ENCODE measurements around the gene PRPH. TPM values are rescaled to one million over a fixed set of nuclear protein-coding genes. Genes with fewer than 3 reads are reported as not detected.

The PRPH gene
- total RNA-seq, 6 experiments from 2014 or later, result not detected

DNA sequence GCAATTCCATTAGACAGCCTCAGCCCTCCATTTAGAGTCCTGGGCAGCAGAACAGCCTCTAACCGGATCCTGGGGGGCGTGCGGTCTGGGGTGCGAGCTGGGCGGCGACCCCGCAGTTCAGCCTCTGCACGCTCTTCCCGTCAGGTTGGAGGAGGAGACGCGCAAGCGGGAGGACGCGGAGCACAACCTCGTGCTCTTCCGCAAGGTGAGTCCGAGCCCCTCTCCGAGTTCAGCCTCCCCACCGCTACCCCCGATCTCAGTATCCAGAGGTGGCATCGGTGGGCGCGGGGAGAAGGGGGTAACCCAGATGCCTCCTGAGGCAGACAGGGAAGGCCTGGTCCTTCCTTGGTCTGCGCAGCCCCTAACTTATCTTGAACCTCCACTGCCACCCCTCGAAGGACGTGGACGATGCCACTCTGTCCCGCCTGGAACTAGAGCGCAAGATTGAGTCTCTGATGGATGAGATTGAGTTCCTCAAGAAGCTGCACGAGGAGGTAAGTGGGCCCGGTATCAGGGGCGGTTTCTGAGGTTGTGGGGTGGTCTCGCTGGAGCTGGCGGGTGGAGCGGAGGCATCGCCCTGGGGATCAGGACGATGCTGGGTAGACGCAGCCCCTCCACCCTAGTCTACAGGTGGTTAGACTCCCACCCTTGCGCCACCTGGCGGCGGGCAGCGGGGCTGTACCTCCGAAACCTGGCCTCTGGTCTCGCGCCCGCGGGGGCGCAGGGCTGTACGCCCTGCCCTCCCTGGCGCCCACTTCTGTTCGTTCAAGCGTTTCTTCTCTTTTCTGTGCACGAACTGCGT lies 1.3 kb downstream of the PRPH start:
- no peaks in the 10 kb centered on the region for H3K9me3 Mint-ChIP-seq
- peaks cover 30% of the 10 kb centered on the region for H3K27me3 Mint-ChIP-seq (ENCODE audit: insufficient read depth)
- H3K4me3 Mint-ChIP-seq, result no peak overlapping the region
- no peaks in the 10 kb centered on the region; the same call in 1 of the 2 replicates for H3K4me1 Mint-ChIP-seq (ENCODE audit: low read depth)
- DNase-seq, result no peak
- no peak overlapping the region for H3K27ac Mint-ChIP-seq
- TF ChIP-seq, protein P1, sequence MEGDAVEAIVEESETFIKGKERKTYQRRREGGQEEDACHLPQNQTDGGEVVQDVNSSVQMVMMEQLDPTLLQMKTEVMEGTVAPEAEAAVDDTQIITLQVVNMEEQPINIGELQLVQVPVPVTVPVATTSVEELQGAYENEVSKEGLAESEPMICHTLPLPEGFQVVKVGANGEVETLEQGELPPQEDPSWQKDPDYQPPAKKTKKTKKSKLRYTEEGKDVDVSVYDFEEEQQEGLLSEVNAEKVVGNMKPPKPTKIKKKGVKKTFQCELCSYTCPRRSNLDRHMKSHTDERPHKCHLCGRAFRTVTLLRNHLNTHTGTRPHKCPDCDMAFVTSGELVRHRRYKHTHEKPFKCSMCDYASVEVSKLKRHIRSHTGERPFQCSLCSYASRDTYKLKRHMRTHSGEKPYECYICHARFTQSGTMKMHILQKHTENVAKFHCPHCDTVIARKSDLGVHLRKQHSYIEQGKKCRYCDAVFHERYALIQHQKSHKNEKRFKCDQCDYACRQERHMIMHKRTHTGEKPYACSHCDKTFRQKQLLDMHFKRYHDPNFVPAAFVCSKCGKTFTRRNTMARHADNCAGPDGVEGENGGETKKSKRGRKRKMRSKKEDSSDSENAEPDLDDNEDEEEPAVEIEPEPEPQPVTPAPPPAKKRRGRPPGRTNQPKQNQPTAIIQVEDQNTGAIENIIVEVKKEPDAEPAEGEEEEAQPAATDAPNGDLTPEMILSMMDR (IDR thresholded peaks at IDR 0.05), result peak; percentile 86
- no peaks in the 10 kb centered on the region for H3K36me3 Mint-ChIP-seq (ENCODE audit: low read depth)

GRCh38 chr12:49296836-49297694 lies 2.1 kb downstream of the PRPH start:
- peak overlapping the region; percentile 42; the same call in 1 of the 2 replicates for H3K4me3 Mint-ChIP-seq
- peaks cover 31% of the 10 kb centered on the region for H3K27me3 Mint-ChIP-seq (ENCODE audit: insufficient read depth)
- no peak for DNase-seq
- TF ChIP-seq, protein P1 (IDR thresholded peaks at IDR 0.05), result peak; percentile 59; the same call in 1 of the 2 replicates
- no peak overlapping the region for H3K27ac Mint-ChIP-seq
- peaks cover 5% of the 10 kb centered on the region; the same call in 1 of the 2 replicates for H3K4me1 Mint-ChIP-seq (ENCODE audit: low read depth)
- no peaks in the 10 kb centered on the region for H3K9me3 Mint-ChIP-seq
- no peaks in the 10 kb centered on the region for H3K36me3 Mint-ChIP-seq (ENCODE audit: low read depth)

- Mint-ChIP-seq H3K4me1 (ENCODE audit: low read depth) (peaks cover 5% of the 10 kb centered on the region; the same call in 1 of the 2 replicates), H3K27ac (no peak overlapping the region), H3K27me3 (ENCODE audit: insufficient read depth) (peaks cover 33% of the 10 kb centered on the region), H3K9me3 (no peaks in the 10 kb centered on the region), H3K36me3 (ENCODE audit: low read depth) (no peaks in the 10 kb centered on the region), H3K4me3 (no peak overlapping the region; the same call in 1 of the 2 replicates)
- DNase-seq, result no peak
- TF ChIP-seq, protein P1 (IDR thresholded peaks at IDR 0.05), result no peak
Measured at GRCh38 chr12:49297695-49298060, 2.7 kb downstream of the PRPH start.

DNA sequence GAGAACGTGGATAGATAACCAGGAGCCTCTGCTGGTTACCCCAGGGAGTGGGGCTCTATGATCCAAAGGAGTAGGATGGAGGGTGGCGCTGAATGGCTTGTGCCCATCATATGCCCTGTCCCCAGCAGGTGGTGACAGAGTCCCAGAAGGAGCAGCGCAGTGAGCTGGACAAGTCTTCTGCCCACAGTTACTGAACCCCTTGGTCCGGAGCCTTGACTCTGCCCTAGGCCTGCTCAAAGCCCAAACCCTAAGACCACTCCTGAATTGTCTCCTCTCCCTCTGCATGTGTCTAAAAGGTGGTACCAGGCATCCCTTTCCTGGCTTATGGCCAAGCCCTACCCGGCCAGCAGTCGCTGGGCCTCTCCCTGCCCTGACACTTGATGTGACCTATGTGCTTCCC lies 3.2 kb downstream of the PRPH start:
- no peaks in the 10 kb centered on the region for H3K36me3 Mint-ChIP-seq (ENCODE audit: low read depth)
- peaks cover 35% of the 10 kb centered on the region for H3K27me3 Mint-ChIP-seq (ENCODE audit: insufficient read depth)
- DNase-seq, result no peak
- no peaks in the 10 kb centered on the region for H3K9me3 Mint-ChIP-seq
- TF ChIP-seq, protein P1 (IDR thresholded peaks at IDR 0.05), result peak; percentile 53; the same call in 1 of the 2 replicates
- no peak overlapping the region for H3K4me3 Mint-ChIP-seq
- peaks cover 5% of the 10 kb centered on the region; the same call in 1 of the 2 replicates for H3K4me1 Mint-ChIP-seq (ENCODE audit: low read depth)
- H3K27ac Mint-ChIP-seq, result no peak overlapping the region

- no peak for DNase-seq
- Mint-ChIP-seq H3K36me3 (ENCODE audit: low read depth) (no peaks in the 10 kb centered on the region), H3K9me3 (no peaks in the 10 kb centered on the region), H3K4me3 (no peak overlapping the region), H3K4me1 (ENCODE audit: low read depth) (peaks cover 5% of the 10 kb centered on the region; the same call in 1 of the 2 replicates), H3K27ac (no peak overlapping the region), H3K27me3 (ENCODE audit: insufficient read depth) (peaks cover 33% of the 10 kb centered on the region)
- TF ChIP-seq, protein P1 (IDR thresholded peaks at IDR 0.05), result no peak
Measured at GRCh38 chr12:49301760-49302159, 6.8 kb downstream of the PRPH start.
